ENCODE measurements around the gene PIGC. TPM values are rescaled to one million over a fixed set of nuclear protein-coding genes. Genes with fewer than 3 reads are reported as not detected.

The PIGC gene
- total RNA-seq, 1 donor: 22.4 TPM

- Histone ChIP-seq H3K27ac (ENCODE audit: low read depth, low read length) (no peak overlapping the region), H3K27me3 (ENCODE audit: insufficient read depth, low read length) (peaks cover 9% of the 10 kb centered on the region), H2AFZ (ENCODE audit: low read length) (no peak overlapping the region), H3K36me3 (ENCODE audit: insufficient read depth, low read length) (no peaks in the 10 kb centered on the region), H4K20me1 (ENCODE audit: insufficient read depth, low read length) (no peaks in the 10 kb centered on the region), H3K9me3 (ENCODE audit: low read depth, low read length) (no peaks in the 10 kb centered on the region), H3K79me2 (ENCODE audit: insufficient read depth, low read length) (no peaks in the 10 kb centered on the region), H3K4me2 (ENCODE audit: insufficient read depth, low read length) (no peak overlapping the region), H3K4me1 (ENCODE audit: insufficient read depth, low read length) (peaks cover under 1% of the 10 kb centered on the region), H3K4me3 (ENCODE audit: insufficient read depth, low read length) (no peak overlapping the region)
- no peak for TF ChIP-seq CTCF (IDR thresholded peaks at IDR 0.05; ENCODE audit: extremely low read depth, low read depth, low read length)
- no peak for DNase-seq (ENCODE audit: insufficient read length, low spot score, missing footprints)
These were observed 12.5 kb upstream of the PIGC start for GRCh38 chr1:172456344-172456769.

- DNase-seq (ENCODE audit: insufficient read length, low spot score, missing footprints): no peak
- Histone ChIP-seq H4K20me1 (ENCODE audit: insufficient read depth, low read length) (no peaks in the 10 kb centered on the region), H3K27ac (ENCODE audit: low read depth, low read length) (no peak overlapping the region), H2AFZ (ENCODE audit: low read length) (no peak overlapping the region), H3K27me3 (ENCODE audit: insufficient read depth, low read length) (peaks cover 9% of the 10 kb centered on the region), H3K9me3 (ENCODE audit: low read depth, low read length) (no peaks in the 10 kb centered on the region), H3K36me3 (ENCODE audit: insufficient read depth, low read length) (no peaks in the 10 kb centered on the region), H3K4me3 (ENCODE audit: insufficient read depth, low read length) (no peak overlapping the region), H3K4me1 (ENCODE audit: insufficient read depth, low read length) (peaks cover 8% of the 10 kb centered on the region), H3K79me2 (ENCODE audit: insufficient read depth, low read length) (no peaks in the 10 kb centered on the region), H3K4me2 (ENCODE audit: insufficient read depth, low read length) (no peak overlapping the region)
- TF ChIP-seq CTCF (IDR thresholded peaks at IDR 0.05; ENCODE audit: extremely low read depth, low read depth, low read length): no peak
These were observed 11.6 kb upstream of the PIGC start for GRCh38 chr1:172455451-172455850.

- DNase-seq (ENCODE audit: insufficient read length, low spot score, missing footprints): peak; percentile 8
- H3K4me1 ChIP-seq (ENCODE audit: insufficient read depth, low read length): peaks cover 13% of the 10 kb centered on the region
- no peak overlapping the region for H3K27ac ChIP-seq (ENCODE audit: low read depth, low read length)
- H3K9me3 ChIP-seq (ENCODE audit: low read depth, low read length): no peaks in the 10 kb centered on the region
- TF ChIP-seq CTCF (IDR thresholded peaks at IDR 0.05; ENCODE audit: extremely low read depth, low read depth, low read length): no peak
- H3K4me3 ChIP-seq (ENCODE audit: insufficient read depth, low read length): no peak overlapping the region
- no peaks in the 10 kb centered on the region for H3K79me2 ChIP-seq (ENCODE audit: insufficient read depth, low read length)
- no peaks in the 10 kb centered on the region for H3K36me3 ChIP-seq (ENCODE audit: insufficient read depth, low read length)
- H4K20me1 ChIP-seq (ENCODE audit: insufficient read depth, low read length): no peaks in the 10 kb centered on the region
- no peak overlapping the region for H2AFZ ChIP-seq (ENCODE audit: low read length)
- H3K4me2 ChIP-seq (ENCODE audit: insufficient read depth, low read length): no peak overlapping the region
- peaks cover 6% of the 10 kb centered on the region for H3K27me3 ChIP-seq (ENCODE audit: insufficient read depth, low read length)
These were observed 9.7 kb upstream of the PIGC start for GRCh38 chr1:172453607-172454006.

GRCh38 chr1:172453153-172453545 lies 9.3 kb upstream of the PIGC start:
- H3K4me2 ChIP-seq (ENCODE audit: insufficient read depth, low read length): no peak overlapping the region
- TF ChIP-seq CTCF (IDR thresholded peaks at IDR 0.05; ENCODE audit: extremely low read depth, low read depth, low read length): no peak

More at GRCh38 chr1:172453153-172453545, 9.3 kb upstream of the PIGC start:
- H3K79me2 ChIP-seq (ENCODE audit: insufficient read depth, low read length): no peaks in the 10 kb centered on the region
- H3K36me3 ChIP-seq (ENCODE audit: insufficient read depth, low read length): no peaks in the 10 kb centered on the region
- peaks cover 13% of the 10 kb centered on the region for H3K4me1 ChIP-seq (ENCODE audit: insufficient read depth, low read length)
- DNase-seq (ENCODE audit: insufficient read length, low spot score, missing footprints): no peak
- no peaks in the 10 kb centered on the region for H3K9me3 ChIP-seq (ENCODE audit: low read depth, low read length)
- H3K27ac ChIP-seq (ENCODE audit: low read depth, low read length): no peak overlapping the region
- H4K20me1 ChIP-seq (ENCODE audit: insufficient read depth, low read length): no peaks in the 10 kb centered on the region
- H3K27me3 ChIP-seq (ENCODE audit: insufficient read depth, low read length): peaks cover 5% of the 10 kb centered on the region
- no peak overlapping the region for H3K4me3 ChIP-seq (ENCODE audit: insufficient read depth, low read length)
- no peak overlapping the region for H2AFZ ChIP-seq (ENCODE audit: low read length)
